Measurements from ENCODE around the gene TAS2R42. TPM values are rescaled to one million over a fixed set of nuclear protein-coding genes. Genes with fewer than 3 reads are reported as not detected.

The TAS2R42 gene
- total RNA-seq, 4 donors from 2014 or later, result not detected

DNA sequence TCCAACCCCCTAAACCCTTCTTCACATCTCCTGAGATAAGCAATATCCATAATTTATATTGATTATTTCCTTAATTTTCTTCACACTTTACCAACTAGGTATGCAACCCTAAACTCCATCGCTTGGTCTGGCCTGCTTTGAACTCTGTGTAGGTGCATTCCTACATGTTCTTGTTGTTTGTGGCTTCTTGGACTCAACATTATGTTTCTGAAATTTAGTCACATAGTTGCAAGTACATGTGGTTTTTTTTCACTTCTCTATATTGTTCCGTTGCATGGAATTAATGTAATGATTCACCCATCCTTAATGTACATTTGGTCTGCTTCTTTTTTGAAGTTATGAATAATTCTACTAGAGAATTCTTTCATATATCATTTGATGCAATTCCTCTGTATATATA lies 50.7 kb downstream of the TAS2R42 start:
- no peak for DNase-seq (ENCODE audit: extremely low spot score)
- no peak for TF ChIP-seq POLR2AphosphoS5 (IDR thresholded peaks at IDR 0.05)
- TF ChIP-seq EP300 (IDR thresholded peaks at IDR 0.05), result no peak
- TF ChIP-seq, protein P1, sequence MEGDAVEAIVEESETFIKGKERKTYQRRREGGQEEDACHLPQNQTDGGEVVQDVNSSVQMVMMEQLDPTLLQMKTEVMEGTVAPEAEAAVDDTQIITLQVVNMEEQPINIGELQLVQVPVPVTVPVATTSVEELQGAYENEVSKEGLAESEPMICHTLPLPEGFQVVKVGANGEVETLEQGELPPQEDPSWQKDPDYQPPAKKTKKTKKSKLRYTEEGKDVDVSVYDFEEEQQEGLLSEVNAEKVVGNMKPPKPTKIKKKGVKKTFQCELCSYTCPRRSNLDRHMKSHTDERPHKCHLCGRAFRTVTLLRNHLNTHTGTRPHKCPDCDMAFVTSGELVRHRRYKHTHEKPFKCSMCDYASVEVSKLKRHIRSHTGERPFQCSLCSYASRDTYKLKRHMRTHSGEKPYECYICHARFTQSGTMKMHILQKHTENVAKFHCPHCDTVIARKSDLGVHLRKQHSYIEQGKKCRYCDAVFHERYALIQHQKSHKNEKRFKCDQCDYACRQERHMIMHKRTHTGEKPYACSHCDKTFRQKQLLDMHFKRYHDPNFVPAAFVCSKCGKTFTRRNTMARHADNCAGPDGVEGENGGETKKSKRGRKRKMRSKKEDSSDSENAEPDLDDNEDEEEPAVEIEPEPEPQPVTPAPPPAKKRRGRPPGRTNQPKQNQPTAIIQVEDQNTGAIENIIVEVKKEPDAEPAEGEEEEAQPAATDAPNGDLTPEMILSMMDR (IDR thresholded peaks at IDR 0.05), result no peak
- TF ChIP-seq POLR2A (IDR thresholded peaks at IDR 0.05; ENCODE audit: low read depth), result no peak
- no peak overlapping the region for H3K27ac ChIP-seq (replicated peaks in 1 of 4)
- peaks cover 0 to 8% (median 3%) of the 10 kb centered on the region in 4 donors for H3K4me1 ChIP-seq
- H3K36me3 ChIP-seq, result no peaks in the 10 kb centered on the region
- no peak overlapping the region for H3K4me3 ChIP-seq
- intact Hi-C loops (cut with DNase I), result no loop called here
- H3K9me3 ChIP-seq, result no peaks in the 10 kb centered on the region
- no peaks in the 10 kb centered on the region for H3K27me3 ChIP-seq
- 87% methylated on average over 2 of the region's 2 CpGs for WGBS

Other genes with a start within 250 kb of the TAS2R42 start
- gene TAS2R14, start 247.7 kb downstream of the TAS2R42 start, total RNA-seq, result 1 to 10 TPM; 1.5 to 3.3 (median 1.6) TPM
- gene TAS2R50, start 200.0 kb downstream of the TAS2R42 start, total RNA-seq, result 1 to 10 TPM in 3 of 4 donors, under 1 TPM in 1; 0.99 to 4.2 (median 1.3) TPM
- gene TAS2R20, start 188.6 kb downstream of the TAS2R42 start, total RNA-seq, result 1 to 10 TPM in 3 of 4 donors, under 1 TPM in 1; 0.78 to 4.6 (median 1.3) TPM
- 1 to 10 TPM; 1.4 to 8.3 (median 2.6) TPM for gene TAS2R19, start 164.3 kb downstream of the TAS2R42 start, total RNA-seq
- 1 to 10 TPM; 1.1 to 3.3 (median 2.2) TPM for gene TAS2R31, start 155.5 kb downstream of the TAS2R42 start, total RNA-seq
- 1 to 10 TPM in 1 of 4 donors, not detected in 3; 1.1 TPM for gene TAS2R46, start 124.6 kb downstream of the TAS2R42 start, total RNA-seq
- 1 to 10 TPM in 2 of 4 donors, under 1 TPM in 2; 0.39 to 1.3 (median 0.87) TPM for gene TAS2R43, start 94.6 kb downstream of the TAS2R42 start, total RNA-seq
- gene TAS2R30, start 52.3 kb downstream of the TAS2R42 start, total RNA-seq, result 1 to 10 TPM; 1.5 to 5.8 (median 2.1) TPM
- 10 to 100 TPM; 12.3 to 19.1 (median 13.5) TPM for gene SMIM10L1, start 15.7 kb downstream of the TAS2R42 start, total RNA-seq
- not detected for gene PRB3, start 82.8 kb upstream of the TAS2R42 start, total RNA-seq
- not detected for gene PRB4, start 123.5 kb upstream of the TAS2R42 start, total RNA-seq
- gene PRB2, start 208.6 kb upstream of the TAS2R42 start, total RNA-seq, result not detected

All from esophagus muscularis mucosa (tissue), 4 donors.